RWPE1 (cell line): ENCODE measurements around the gene ERGIC1.

Experiments
- CTCF ChIA-PET: fragments of 350-600 bp; sonication (Branson Sonifier 250); formaldehyde crosslinking; extraction: SDS; loops from one replicate; lab custom pipeline; 2021; lab: Yijun Ruan, JAX
- POLR2A ChIA-PET: fragments of 400-600 bp; formaldehyde crosslinking; extraction: SDS; loops from one replicate; lab custom pipeline; 2020; ENCODE audit warnings: antibody characterized with exemption; ENCODE audit not compliant: low non-redundant PET; lab: Yijun Ruan, JAX
- DNase-seq: peaks from one replicate; pipeline ENCODE4 v3.0.0; 2012; ENCODE audit warnings: low spot score
- H3K27ac ChIP-seq: fragments of 450-650 bp; 2 replicates; pipeline ENCODE4 v1.5.1; 2017
- CTCF ChIP-seq: fragments of 450-650 bp; conservative IDR thresholded peaks from 2 replicates; pipeline ENCODE4 v1.5.1; 2017; ENCODE audit warnings: low read depth, mild to moderate bottlenecking

ERGIC1 gene

GRCh38 chr5:172902497-172903472 lies 68.7 kb downstream of the ERGIC1 start:
- peak; percentile 45 for DNase-seq
- no peak for TF ChIP-seq CTCF
- POLR2A ChIA-PET, result no interaction called here
- CTCF ChIA-PET, result interaction anchor here (0.6 to 2.3 kb wide), 7 partner anchors 30 to 186 kb away, joined by 3 to 15 read pairs (median 3); partner anchors contain the start of gene DUSP1
- peak overlapping the region; percentile 100 for H3K27ac ChIP-seq

- POLR2A ChIA-PET, result interaction anchor here (1.7 kb wide), 1 partner anchor 132 kb away, joined by 10 read pairs; the partner anchor contains the start of gene DUSP1
- CTCF ChIA-PET, result interaction anchor here (2.3 kb wide), 1 partner anchor 133 kb away, joined by 15 read pairs; the partner anchor contains the start of gene DUSP1
- peak; percentile 71 for DNase-seq
- no peak for TF ChIP-seq CTCF
- H3K27ac ChIP-seq, result peak overlapping the region; percentile 100
Measured at GRCh38 chr5:172903790-172904189, 69.7 kb downstream of the ERGIC1 start.

- ChIA-PET POLR2A (interaction anchor here (0.5 to 1.7 kb wide), 3 partner anchors 104 to 133 kb away, joined by 5 to 10 read pairs (median 7); partner anchors contain the start of gene DUSP1), CTCF (interaction anchor here (0.6 to 2.3 kb wide), 5 partner anchors 8 to 134 kb away, joined by 3 to 15 read pairs (median 4); partner anchors contain the start of gene DUSP1)
- DNase-seq, result no peak
- TF ChIP-seq CTCF, result no peak
- peak overlapping the region; percentile 100 for H3K27ac ChIP-seq
Measured at GRCh38 chr5:172904312-172904642, 70.2 kb downstream of the ERGIC1 start.

- H3K27ac ChIP-seq, result peak overlapping the region; percentile 100
- TF ChIP-seq CTCF, result no peak
- ChIA-PET POLR2A (interaction anchor here (0.5 to 1.7 kb wide), 3 partner anchors 105 to 133 kb away, joined by 5 to 10 read pairs (median 7); partner anchors contain the start of gene DUSP1), CTCF (interaction anchor here (0.6 to 2.8 kb wide), 7 partner anchors 8 to 198 kb away, joined by 3 to 15 read pairs (median 4); partner anchors contain the start of gene DUSP1)
- DNase-seq, result peak; percentile 97
Measured at GRCh38 chr5:172904643-172905345, 70.7 kb downstream of the ERGIC1 start.

- ChIA-PET POLR2A (interaction anchor here (1.3 to 1.7 kb wide), 2 partner anchors 105 to 134 kb away, joined by 5 to 10 read pairs; partner anchors contain the start of gene DUSP1), CTCF (interaction anchor here (0.6 to 2.8 kb wide), 7 partner anchors 25 to 199 kb away, joined by 3 to 15 read pairs (median 4); partner anchors contain the start of gene DUSP1)
- no peak for TF ChIP-seq CTCF
- peak overlapping the region; percentile 100 for H3K27ac ChIP-seq
- DNase-seq, result no peak
Measured at GRCh38 chr5:172905346-172906140, 71.5 kb downstream of the ERGIC1 start.
